Neural progenitor cell (in vitro differentiated cells): ENCODE results near the gene TOMM7. TPM values are rescaled to one million over a fixed set of nuclear protein-coding genes. Genes with fewer than 3 reads are reported as not detected.

Experiments used
- DNase-seq: peaks from one replicate; pipeline ENCODE4 v3.0.0-alpha.2; 2016; ENCODE audit warnings: low spot score
- H2AFZ ChIP-seq: fragments of 200-600 bp; sonication (generic); replicated peaks from 2 replicates; pipeline ENCODE4 v1.6.1; 2016; ENCODE audit warnings: antibody characterized with exemption
- H3F3A ChIP-seq: fragments of 200-600 bp; sonication (generic); 2 replicates; pipeline ENCODE4 v1.6.1; 2016; ENCODE audit warnings: antibody characterized with exemption, low read depth
- H3K27ac ChIP-seq: fragments of 200-600 bp; sonication (generic); 2 replicates; pipeline ENCODE4 v1.5.1; 2016; ENCODE audit warnings: mild to moderate bottlenecking
- H3K27me3 ChIP-seq: fragments of 200-600 bp; sonication (generic); 2 replicates; pipeline ENCODE4 v1.6.1; 2016; ENCODE audit warnings: mild to moderate bottlenecking, moderate library complexity
- H3K36me3 ChIP-seq: fragments of 200-600 bp; sonication (generic); 2 replicates; pipeline ENCODE4 v1.5.1; 2016
- H3K4me1 ChIP-seq: fragments of 200-600 bp; sonication (generic); 2 replicates; pipeline ENCODE4 v1.6.1; 2016; ENCODE audit warnings: mixed run types
- H3K4me2 ChIP-seq: fragments of 200-600 bp; sonication (generic); 2 replicates; pipeline ENCODE4 v1.6.1; 2016
- H3K4me3 ChIP-seq: fragments of 200-600 bp; sonication (generic); 2 replicates; pipeline ENCODE4 v1.5.1; 2016
- H3K79me2 ChIP-seq: fragments of 200-600 bp; sonication (generic); 2 replicates; pipeline ENCODE4 v1.6.1; 2016; ENCODE audit warnings: low read depth
- H3K9ac ChIP-seq: fragments of 200-600 bp; sonication (generic); 2 replicates; pipeline ENCODE4 v1.6.1; 2016
- H3K9me3 ChIP-seq: fragments of 200-600 bp; sonication (generic); 2 replicates; pipeline ENCODE4 v1.5.1; 2016; ENCODE audit warnings: low read depth
- H4K20me1 ChIP-seq: fragments of 200-600 bp; sonication (generic); 2 replicates; pipeline ENCODE4 v1.6.1; 2016; ENCODE audit warnings: low read depth
- H3K27ac Mint-ChIP-seq: 3 replicates; pipeline ENCODE4 v1.8.0; 2021; ENCODE audit warnings: mixed read lengths
- H3K27me3 Mint-ChIP-seq: 2 replicates; pipeline ENCODE4 v1.8.0; 2022; ENCODE audit warnings: low read depth, mild to moderate bottlenecking, inconsistent platforms, moderate library complexity, mixed read lengths; ENCODE audit not compliant: insufficient read depth
- H3K36me3 Mint-ChIP-seq: 3 replicates; pipeline ENCODE4 v1.8.0; 2021; ENCODE audit warnings: mixed read lengths
- H3K4me1 Mint-ChIP-seq: 3 replicates; pipeline ENCODE4 v1.8.0; 2021; ENCODE audit warnings: mixed read lengths
- H3K4me3 Mint-ChIP-seq: 3 replicates; pipeline ENCODE4 v1.8.0; 2021; ENCODE audit warnings: mild to moderate bottlenecking, moderate library complexity, mixed read lengths
- H3K9me3 Mint-ChIP-seq: 3 replicates; pipeline ENCODE4 v1.8.0; 2020; ENCODE audit warnings: mixed read lengths
- EZH2 ChIP-seq: fragments of 200-600 bp; sonication (generic); IDR thresholded peaks from 2 replicates; pipeline ENCODE4 v1.6.1; 2017; ENCODE audit warnings: antibody characterized with exemption, mild to moderate bottlenecking, moderate library complexity
- EZH2phosphoT487 ChIP-seq: fragments of 200-600 bp; sonication (generic); IDR thresholded peaks from 2 replicates; pipeline ENCODE4 v1.6.1; 2017; ENCODE audit warnings: antibody characterized with exemption
- total RNA-seq: library from RNA; depleted of rRNA; stranded (reverse); fragments of >200 nt; gene quantifications from 2 replicates; pipeline ENCODE4 v1.2.3, GENCODE V29; 2015; ENCODE audit warnings: low replicate concordance
- TF ChIP-seq, protein P1 (sequence below): fragments of 200-600 bp; sonication (generic); IDR thresholded peaks from 2 replicates; pipeline ENCODE4 v1.5.1; 2017; ENCODE audit warnings: antibody characterized with exemption, mild to moderate bottlenecking

Gene TOMM7
- total RNA-seq, 1 donor from 2014 or later, result 89.9 TPM

DNA sequence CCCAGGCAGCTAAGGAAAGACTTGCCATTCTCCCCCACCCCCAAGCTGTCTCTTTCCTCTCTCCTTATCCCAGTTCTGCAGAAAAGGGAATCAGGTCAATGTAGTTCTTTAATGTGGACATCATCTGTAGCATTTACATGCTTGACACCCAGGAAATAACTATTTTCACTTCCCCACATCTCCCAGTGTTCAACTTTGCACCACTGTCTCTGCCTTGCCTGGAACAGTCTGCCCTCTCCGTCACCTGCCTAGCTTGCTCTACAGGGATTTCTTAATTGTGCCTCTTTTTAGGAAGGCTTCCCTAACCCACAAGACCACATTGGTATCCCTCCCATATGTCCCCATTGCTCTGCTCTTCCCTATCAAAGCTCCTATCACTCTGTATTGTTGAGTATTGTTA, 45.9 kb upstream of the TOMM7 start:
- Histone ChIP-seq H3K36me3 (no peaks in the 10 kb centered on the region), H3F3A (no peaks in the 10 kb centered on the region), H3K9me3 (no peaks in the 10 kb centered on the region), H3K4me2 (no peak overlapping the region), H3K27ac (no peak overlapping the region), H3K4me1 (peaks cover 3% of the 10 kb centered on the region), H4K20me1 (no peaks in the 10 kb centered on the region), H3K9ac (no peak overlapping the region), H2AFZ (no peak overlapping the region), H3K27me3 (no peaks in the 10 kb centered on the region), H3K79me2 (no peaks in the 10 kb centered on the region), H3K4me3 (no peak overlapping the region)
- no peak for DNase-seq
- TF ChIP-seq, protein P1, sequence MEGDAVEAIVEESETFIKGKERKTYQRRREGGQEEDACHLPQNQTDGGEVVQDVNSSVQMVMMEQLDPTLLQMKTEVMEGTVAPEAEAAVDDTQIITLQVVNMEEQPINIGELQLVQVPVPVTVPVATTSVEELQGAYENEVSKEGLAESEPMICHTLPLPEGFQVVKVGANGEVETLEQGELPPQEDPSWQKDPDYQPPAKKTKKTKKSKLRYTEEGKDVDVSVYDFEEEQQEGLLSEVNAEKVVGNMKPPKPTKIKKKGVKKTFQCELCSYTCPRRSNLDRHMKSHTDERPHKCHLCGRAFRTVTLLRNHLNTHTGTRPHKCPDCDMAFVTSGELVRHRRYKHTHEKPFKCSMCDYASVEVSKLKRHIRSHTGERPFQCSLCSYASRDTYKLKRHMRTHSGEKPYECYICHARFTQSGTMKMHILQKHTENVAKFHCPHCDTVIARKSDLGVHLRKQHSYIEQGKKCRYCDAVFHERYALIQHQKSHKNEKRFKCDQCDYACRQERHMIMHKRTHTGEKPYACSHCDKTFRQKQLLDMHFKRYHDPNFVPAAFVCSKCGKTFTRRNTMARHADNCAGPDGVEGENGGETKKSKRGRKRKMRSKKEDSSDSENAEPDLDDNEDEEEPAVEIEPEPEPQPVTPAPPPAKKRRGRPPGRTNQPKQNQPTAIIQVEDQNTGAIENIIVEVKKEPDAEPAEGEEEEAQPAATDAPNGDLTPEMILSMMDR, result no peak
- TF ChIP-seq EZH2 (no peak), EZH2phosphoT487 (no peak)
- Mint-ChIP-seq H3K9me3 (no peaks in the 10 kb centered on the region), H3K4me3 (no peak overlapping the region), H3K27ac (no peak overlapping the region), H3K4me1 (peaks cover 6% of the 10 kb centered on the region), H3K27me3 (peaks cover 5% of the 10 kb centered on the region), H3K36me3 (peaks cover 4% of the 10 kb centered on the region)

DNA sequence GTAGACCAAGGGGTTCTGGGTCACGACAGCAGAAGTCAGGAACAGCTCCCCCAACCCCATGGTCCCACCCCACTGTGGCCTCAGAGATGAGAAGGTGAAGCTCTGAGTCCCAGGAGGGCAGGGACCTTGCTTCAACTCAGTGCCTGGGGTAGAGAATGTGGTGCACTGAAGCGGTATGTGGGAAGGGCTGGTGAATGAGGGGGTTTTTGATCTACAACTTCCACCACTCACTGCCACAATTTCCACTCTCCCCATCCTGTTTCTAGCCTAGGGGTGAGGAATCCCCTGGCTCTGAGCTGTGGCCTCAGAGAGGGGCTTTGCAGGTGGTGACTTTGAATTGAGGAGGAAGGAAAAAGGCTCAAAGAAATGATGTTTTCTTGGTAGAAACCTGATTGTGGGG, 44.9 kb upstream of the TOMM7 start:
- H2AFZ ChIP-seq, result no peak overlapping the region
- no peaks in the 10 kb centered on the region for H3K36me3 ChIP-seq
- DNase-seq, result no peak
- H4K20me1 ChIP-seq, result no peaks in the 10 kb centered on the region
- H3K4me3 ChIP-seq, result no peak overlapping the region
- H3K27me3 ChIP-seq, result no peaks in the 10 kb centered on the region
- H3K4me2 ChIP-seq, result no peak overlapping the region
- H3K79me2 ChIP-seq, result no peaks in the 10 kb centered on the region
- H3K27ac Mint-ChIP-seq, result no peak overlapping the region
- H3K36me3 Mint-ChIP-seq, result peaks cover 4% of the 10 kb centered on the region
- H3K4me3 Mint-ChIP-seq, result no peak overlapping the region
- no peaks in the 10 kb centered on the region for H3K9me3 ChIP-seq
- H3F3A ChIP-seq, result no peaks in the 10 kb centered on the region
- no peak overlapping the region for H3K27ac ChIP-seq
- peaks cover 3% of the 10 kb centered on the region for H3K4me1 ChIP-seq
- H3K27me3 Mint-ChIP-seq, result peaks cover 5% of the 10 kb centered on the region
- H3K9me3 Mint-ChIP-seq, result no peaks in the 10 kb centered on the region
- no peak for TF ChIP-seq EZH2
- no peak for TF ChIP-seq EZH2phosphoT487
- TF ChIP-seq, protein P1, result no peak
- H3K4me1 Mint-ChIP-seq, result peaks cover 6% of the 10 kb centered on the region
- no peak overlapping the region for H3K9ac ChIP-seq

DNA sequence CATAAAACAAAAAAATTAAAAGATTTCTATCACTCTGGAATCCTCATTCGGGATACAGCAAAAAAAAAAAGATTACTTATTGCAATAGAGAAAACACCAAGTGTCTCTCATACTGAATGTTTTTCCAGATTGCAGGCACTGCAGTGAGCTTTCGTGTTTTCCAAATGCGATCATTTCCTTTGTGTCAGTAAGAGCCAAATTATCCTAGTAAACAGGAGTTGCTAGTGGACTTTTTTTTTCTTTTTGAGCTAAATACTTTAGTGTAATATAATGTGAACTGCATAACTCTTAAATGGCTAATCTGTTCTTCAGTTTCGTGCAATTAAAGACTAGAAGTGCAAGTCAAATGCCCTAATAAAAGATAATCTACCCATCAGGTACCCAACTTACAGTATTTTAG, 44.4 kb upstream of the TOMM7 start:
- no peak for DNase-seq
- Histone ChIP-seq H3K27me3 (no peaks in the 10 kb centered on the region), H3K36me3 (no peaks in the 10 kb centered on the region), H2AFZ (no peak overlapping the region), H3K79me2 (no peaks in the 10 kb centered on the region), H3K9ac (no peak overlapping the region), H3K4me2 (no peak overlapping the region), H3K27ac (no peak overlapping the region), H3K4me3 (no peak overlapping the region), H3F3A (no peaks in the 10 kb centered on the region), H3K9me3 (no peaks in the 10 kb centered on the region), H3K4me1 (peaks cover 3% of the 10 kb centered on the region), H4K20me1 (no peaks in the 10 kb centered on the region)
- Mint-ChIP-seq H3K27me3 (peaks cover 5% of the 10 kb centered on the region), H3K4me3 (no peak overlapping the region), H3K36me3 (peaks cover 4% of the 10 kb centered on the region), H3K4me1 (peaks cover 6% of the 10 kb centered on the region), H3K9me3 (no peaks in the 10 kb centered on the region), H3K27ac (no peak overlapping the region)
- TF ChIP-seq EZH2 (no peak), EZH2phosphoT487 (no peak)
- TF ChIP-seq, protein P1, result no peak
